IMR-90 (cell line): ENCODE data around the gene BCAR1. TPM values are rescaled to one million over a fixed set of nuclear protein-coding genes. Genes with fewer than 3 reads are reported as not detected.

Experiments used
- ATAC-seq: fragments of 200-7000 bp; cut with Tn5 transposase; 2 replicates; pipeline ENCODE4 v1.9.1; 2020; ENCODE audit warnings: low read depth, mild to moderate bottlenecking, moderate library complexity
- BruUV-seq: library from RNA; stranded (reverse); fragments of 400-500 nt; replicated peaks from 2 replicates; lab custom pipeline; 2021; lab: Mats Ljungman, UMichigan
- CTCF ChIA-PET: fragments of 300-600 bp; formaldehyde crosslinking; extraction: SDS; loops from one replicate; lab custom pipeline; 2021; ENCODE audit warnings: antibody characterized with exemption; lab: Yijun Ruan, JAX
- POLR2A ChIA-PET: fragments of 300-600 bp; sonication (Branson Sonifier 250); formaldehyde crosslinking; loops from one replicate; lab custom pipeline; 2022; ENCODE audit warnings: antibody characterized with exemption; ENCODE audit not compliant: unreplicated experiment; lab: Charles Lee
- DNase-seq: peaks from one replicate; pipeline ENCODE4 v3.0.0; 2013
- H2AFZ ChIP-seq: replicated peaks from 2 replicates; pipeline ENCODE3; 2013; ENCODE audit warnings: low read length, mild to moderate bottlenecking; ENCODE audit not compliant: poor library complexity
- H2AK5ac ChIP-seq: 2 replicates; pipeline ENCODE4 v1.6.1; 2013; ENCODE audit warnings: low read depth, low read length, inconsistent platforms
- H2AK9ac ChIP-seq: replicated peaks from 2 replicates; pipeline ENCODE3; 2013; ENCODE audit warnings: mild to moderate bottlenecking, low read depth, low read length, moderate library complexity; ENCODE audit not compliant: poor library complexity
- H2BK120ac ChIP-seq: 2 replicates; pipeline ENCODE4 v1.6.1; 2013; ENCODE audit warnings: low read depth, low read length, inconsistent platforms
- H2BK15ac ChIP-seq: 3 replicates; pipeline ENCODE4 v1.6.1; 2013; ENCODE audit warnings: low read depth, low read length, inconsistent platforms
- H2BK20ac ChIP-seq: 2 replicates; pipeline ENCODE4 v1.6.1; 2013; ENCODE audit warnings: low read depth, mild to moderate bottlenecking, inconsistent platforms, low read length, moderate library complexity
- H2BK5ac ChIP-seq: 2 replicates; pipeline ENCODE4 v1.6.1; 2013; ENCODE audit warnings: mild to moderate bottlenecking, low read depth, low read length, inconsistent platforms; ENCODE audit not compliant: poor library complexity, severe bottlenecking
- H3K14ac ChIP-seq: replicated peaks from 2 replicates; pipeline ENCODE4 v1.6.1; 2013; ENCODE audit warnings: low read depth, low read length, inconsistent platforms
- H3K18ac ChIP-seq: 2 replicates; pipeline ENCODE4 v1.6.1; 2013; ENCODE audit warnings: low read depth, low read length, control low read depth
- H3K23ac ChIP-seq: 2 replicates; pipeline ENCODE4 v1.6.1; 2013; ENCODE audit warnings: low read depth, low read length, inconsistent platforms
- H3K27ac ChIP-seq: 2 replicates; pipeline ENCODE4 v1.5.1; 2013; ENCODE audit warnings: mild to moderate bottlenecking, control low read depth, low read length; ENCODE audit not compliant: insufficient read depth
- H3K27me3 ChIP-seq: 2 replicates; pipeline ENCODE4 v1.6.1; 2013; ENCODE audit warnings: low read length; ENCODE audit not compliant: control insufficient read depth, insufficient read depth
- H3K36me3 ChIP-seq: 2 replicates; pipeline ENCODE4 v1.6.1; 2013; ENCODE audit warnings: low read length, mixed read lengths; ENCODE audit not compliant: control insufficient read depth, insufficient read depth
- H3K4ac ChIP-seq: 2 replicates; pipeline ENCODE4 v1.6.1; 2013; ENCODE audit warnings: low read depth, low read length, inconsistent platforms
- H3K4me1 ChIP-seq: 2 replicates; pipeline ENCODE4 v1.6.1; 2013; ENCODE audit warnings: low read length, mixed read lengths; ENCODE audit not compliant: control insufficient read depth, insufficient read depth
- H3K4me2 ChIP-seq: 2 replicates; pipeline ENCODE4 v1.6.1; 2013; ENCODE audit warnings: low read depth, mild to moderate bottlenecking, control low read depth, low read length, moderate library complexity
- H3K4me3 ChIP-seq: 2 replicates; pipeline ENCODE4 v1.5.1; 2013; ENCODE audit warnings: low read depth, mild to moderate bottlenecking, control low read depth, low read length, moderate library complexity; ENCODE audit not compliant: insufficient read depth
- H3K56ac ChIP-seq: 2 replicates; pipeline ENCODE4 v1.6.1; 2013; ENCODE audit warnings: low read length, inconsistent platforms; ENCODE audit not compliant: insufficient read depth; ENCODE audit errors: extremely low read depth
- H3K79me1 ChIP-seq, 2 experiments: 2 replicates each; pipeline ENCODE4 v1.6.1; 2013; ENCODE audit warnings: low read length in 2 of 2, inconsistent platforms in 1 of 2, low read depth in 1 of 2
- H3K9ac ChIP-seq: 2 replicates; pipeline ENCODE4 v1.6.1; 2013; ENCODE audit warnings: low read depth, low read length, control low read depth
- H3K9me1 ChIP-seq: 2 replicates; pipeline ENCODE4 v1.6.1; 2013; ENCODE audit warnings: low read length, inconsistent platforms; ENCODE audit not compliant: insufficient read depth
- H3K9me3 ChIP-seq: 2 replicates; pipeline ENCODE4 v1.6.1; 2013; ENCODE audit warnings: low read length; ENCODE audit not compliant: control insufficient read depth, insufficient read depth
- H4K20me1 ChIP-seq: 2 replicates; pipeline ENCODE4 v1.6.1; 2013; ENCODE audit warnings: low read length, inconsistent platforms; ENCODE audit not compliant: insufficient read depth
- H4K5ac ChIP-seq: 2 replicates; pipeline ENCODE4 v1.6.1; 2013; ENCODE audit warnings: mild to moderate bottlenecking, low read depth, low read length, control low read depth
- H4K8ac ChIP-seq, 2 experiments: 2 replicates each; pipeline ENCODE4 v1.6.1; 2013; ENCODE audit warnings: low read depth in 2 of 2, low read length in 2 of 2, control low read depth in 1 of 2, inconsistent platforms in 1 of 2
- H4K91ac ChIP-seq: 2 replicates; pipeline ENCODE4 v1.6.1; 2013; ENCODE audit warnings: low read depth, low read length, inconsistent platforms; ENCODE audit not compliant: insufficient read depth
- MXI1 ChIP-seq: IDR thresholded peaks from 2 replicates; pipeline ENCODE4 v1.6.1; 2012; ENCODE audit warnings: low read depth, mild to moderate bottlenecking, low read length, moderate library complexity, borderline replicate concordance
- WGBS, 2 experiments: methylation state at CpG; one replicate each; pipeline versions ENCODE4 v1.1.5 to v1.1.7; 2013; ENCODE audit warnings: missing lambda C conversion rate in 2 of 2; ENCODE audit not compliant: insufficient read length in 1 of 2; ENCODE audit errors: extremely low coverage in 2 of 2; 5-methylcytosine and 5-hydroxymethylcytosine counted together
- dilution Hi-C: fragments of 300-500 bp; cut with HindIII; formaldehyde crosslinking; loops from one replicate; pipeline ENCODE4 v1.14.3; 2018; ENCODE audit warnings: low sequenced_read_pairs; ENCODE audit not compliant: unreplicated experiment
- in situ Hi-C: fragments of 300-500 bp; cut with MboI; formaldehyde crosslinking; loops from 3 replicates; pipeline ENCODE4 v1.14.3; 2019; ENCODE audit warnings: low sequenced_read_pairs, inconsistent platforms, mixed read lengths
- intact Hi-C: fragments of 100-400 bp; cut with micrococcal nuclease; formaldehyde crosslinking; loops from 2 replicates; pipeline ENCODE4 v1.10.0; 2022
- polyA plus RNA-seq, 3 experiments: library from polyadenylated mRNA; depleted of rRNA; stranded (reverse); fragments of >200 nt; gene quantifications; 2 replicates each; pipeline ENCODE4 v1.2.3, GENCODE V29; 2012; ENCODE audit warnings: low replicate concordance in 1 of 3
- total RNA-seq: library from RNA; depleted of rRNA; stranded (reverse); fragments of >200 nt; gene quantifications from 2 replicates; pipeline ENCODE4 v1.2.3, GENCODE V29; 2012

BCAR1 gene
- total and polyA plus RNA-seq, 2 of the 4 experiments (the other 2 are of a cell fraction) = 18.1 to 99.4 TPM

DNA sequence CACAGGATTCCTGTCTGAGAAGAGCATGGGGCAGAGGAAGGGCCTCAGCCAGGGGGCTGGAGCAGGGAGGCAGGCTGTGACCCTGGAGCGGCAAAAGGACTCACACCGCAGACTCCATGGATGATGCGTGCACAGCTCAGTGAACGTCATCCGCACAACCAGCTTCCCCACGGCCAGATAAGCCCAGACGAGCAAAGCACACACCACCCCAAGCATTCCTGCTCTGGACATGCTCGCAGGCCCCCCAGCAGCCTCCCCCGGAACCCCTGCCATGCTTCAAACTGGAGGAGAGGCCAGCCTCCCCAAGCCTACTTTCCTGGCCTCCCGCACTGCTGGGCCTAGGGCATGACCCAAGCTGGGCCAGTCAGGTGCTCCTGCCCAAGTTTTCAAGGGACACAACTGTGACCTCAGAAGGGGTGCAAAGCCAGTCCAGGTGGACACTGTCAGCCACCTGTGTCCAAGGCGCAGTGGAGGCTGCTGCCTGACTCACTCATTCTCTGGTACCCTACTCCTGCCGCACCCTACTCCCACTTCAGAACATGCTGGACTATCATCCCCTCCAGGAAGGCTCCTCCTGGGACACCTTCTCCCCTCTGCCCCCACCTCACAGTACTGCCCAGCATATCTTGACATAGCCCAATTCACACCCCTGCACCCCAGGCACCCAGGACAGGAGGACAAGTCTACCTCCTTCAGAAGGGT is 4.8 kb downstream of the BCAR1 start:
- intact Hi-C loops (no loop called here), dilution Hi-C loops (no loop called here), in situ Hi-C loops (no loop called here)
- Histone ChIP-seq H3K9ac (peak overlapping the region; percentile 54), H3K79me1 (peaks cover 4 to 49% of the 10 kb centered on the region in 2 experiments; a peak in 3 of 4 replicates), H2BK5ac (peak overlapping the region; percentile 98), H3K23ac (peak overlapping the region; percentile 90), H3K4me3 (no peak overlapping the region), H4K91ac (peak overlapping the region; percentile 98), H2BK120ac (peak overlapping the region; percentile 95), H2BK15ac (peak overlapping the region; percentile 96), H2AK5ac (peak overlapping the region; percentile 99), H3K56ac (peak overlapping the region; percentile 91; the same call in 1 of the 2 replicates), H4K5ac (peak overlapping the region; percentile 47), H2BK20ac (peak overlapping the region; percentile 76), H3K9me3 (no peaks in the 10 kb centered on the region), H2AK9ac (peak overlapping the region; percentile 66), H4K20me1 (peaks cover 78% of the 10 kb centered on the region), H3K4ac (peak overlapping the region; percentile 100), H3K4me1 (peaks cover 56% of the 10 kb centered on the region), H2AFZ (peak overlapping the region; percentile 16), H3K9me1 (peaks cover 42% of the 10 kb centered on the region), H3K27me3 (no peaks in the 10 kb centered on the region), H4K8ac (peak overlapping the region; percentile 89 to 95), H3K36me3 (peaks cover 16% of the 10 kb centered on the region; the same call in 1 of the 2 replicates), H3K18ac (peak overlapping the region; percentile 32), H3K4me2 (peak overlapping the region; percentile 4; the same call in 1 of the 2 replicates), H3K27ac (peak overlapping the region; percentile 93), H3K14ac (peak overlapping the region; percentile 77)
- ChIA-PET POLR2A (no interaction called here), CTCF (no interaction called here)
- BruUV-seq = no TSS peak
- peak; percentile 75 for DNase-seq
- WGBS, 2 experiments = 90% methylated on average over 2 of the region's 12 CpGs; no CpG with 5 or more reads in 1 of the 2 experiments
- no peak for ATAC-seq
- TF ChIP-seq MXI1 = no peak
